SU-DHL-6 (cell line): ENCODE results near the gene TTR.

Experiments used
- H2AFZ ChIP-seq: fragments of 200-600 bp; sonication (generic); 2 replicates; pipeline ENCODE4 v1.6.1; 2014; ENCODE audit warnings: low read depth, mild to moderate bottlenecking, moderate library complexity, mixed read lengths, antibody characterized with exemption, low read length; ENCODE audit not compliant: severe bottlenecking
- H3F3A ChIP-seq: fragments of 200-600 bp; shearing (Covaris generic); 2 replicates; pipeline ENCODE4 v1.6.0; 2016; ENCODE audit warnings: antibody characterized with exemption, mild to moderate bottlenecking; ENCODE audit not compliant: insufficient read depth
- H3K27ac ChIP-seq: fragments of 200-600 bp; sonication (generic); 2 replicates; pipeline ENCODE4 v1.5.1; 2016; ENCODE audit warnings: low read depth, mild to moderate bottlenecking, low read length, moderate library complexity, mixed read lengths
- H3K27me3 ChIP-seq: fragments of 200-600 bp; sonication (generic), shearing (Covaris generic); 2 replicates; pipeline ENCODE4 v1.6.0; 2014; ENCODE audit warnings: mild to moderate bottlenecking, low read length
- H3K36me3 ChIP-seq: fragments of 200-600 bp; sonication (generic); 2 replicates; pipeline ENCODE4 v1.6.1; 2014; ENCODE audit warnings: mild to moderate bottlenecking, low read length, mixed read lengths
- H3K4me2 ChIP-seq: fragments of 300-600, 200-600 bp; shearing (Covaris generic), sonication (generic); 2 replicates; pipeline ENCODE4 v1.6.0; 2014; ENCODE audit warnings: low read length, low read depth, mild to moderate bottlenecking; ENCODE audit not compliant: poor library complexity, severe bottlenecking
- H3K4me3 ChIP-seq: fragments of 200-600 bp; sonication (generic); 2 replicates; pipeline ENCODE4 v1.5.1; 2014; ENCODE audit warnings: antibody characterized with exemption, low read length, mild to moderate bottlenecking, mixed read lengths; ENCODE audit not compliant: insufficient read depth, poor library complexity, severe bottlenecking
- H3K79me2 ChIP-seq: fragments of 200-600 bp; sonication (generic); 2 replicates; pipeline ENCODE4 v1.6.1; 2014; ENCODE audit warnings: mild to moderate bottlenecking, low read length, moderate library complexity; ENCODE audit not compliant: insufficient read depth
- H3K9ac ChIP-seq: fragments of 200-600 bp; sonication (generic); 2 replicates; pipeline ENCODE4 v1.7.0; 2014; ENCODE audit warnings: mild to moderate bottlenecking, low read length
- H3K9me2 ChIP-seq: fragments of 200-600 bp; sonication (generic); replicated peaks from 2 replicates; pipeline ENCODE4 v1.6.1; 2014; ENCODE audit warnings: low read length; ENCODE audit not compliant: insufficient read depth
- H3K9me3 ChIP-seq: fragments of 200-600 bp; sonication (generic); 2 replicates; pipeline ENCODE4 v1.6.1; 2014; ENCODE audit warnings: low read length, mixed read lengths; ENCODE audit not compliant: insufficient read depth
- H4K20me1 ChIP-seq: fragments of 200-600 bp; sonication (generic); 2 replicates; pipeline ENCODE4 v1.6.1; 2014; ENCODE audit warnings: low read depth, mild to moderate bottlenecking, antibody characterized with exemption, low read length, moderate library complexity, mixed read lengths
- CTCF ChIP-seq: fragments of 200-600 bp; sonication (generic); IDR thresholded peaks from one replicate; pipeline ENCODE4 v1.5.1; 2017; ENCODE audit warnings: antibody characterized with exemption, mild to moderate bottlenecking, low read length, moderate library complexity; ENCODE audit not compliant: insufficient read depth, poor library complexity, severe bottlenecking
- EZH2phosphoT487 ChIP-seq: fragments of 200-600 bp; sonication (generic), shearing (Covaris generic); conservative IDR thresholded peaks from 2 replicates; pipeline ENCODE4 v1.6.1; 2018; ENCODE audit warnings: mild to moderate bottlenecking, antibody characterized with exemption, low read length, moderate library complexity, mixed read lengths

TTR gene

GRCh38 chr18:31577195-31577594 lies 14.5 kb upstream of the TTR start:
- H4K20me1 ChIP-seq: no peaks in the 10 kb centered on the region
- H3K79me2 ChIP-seq: no peaks in the 10 kb centered on the region
- no peaks in the 10 kb centered on the region for H3K36me3 ChIP-seq
- TF ChIP-seq CTCF: no peak
- no peak for TF ChIP-seq EZH2phosphoT487
- no peaks in the 10 kb centered on the region for H3K9me2 ChIP-seq
- no peak overlapping the region for H3K4me3 ChIP-seq
- no peaks in the 10 kb centered on the region for H3K9me3 ChIP-seq
- no peak overlapping the region for H3K27ac ChIP-seq
- no peaks in the 10 kb centered on the region for H3F3A ChIP-seq
- no peaks in the 10 kb centered on the region for H3K27me3 ChIP-seq
- H2AFZ ChIP-seq: no peak overlapping the region
- no peak overlapping the region for H3K9ac ChIP-seq
- H3K4me2 ChIP-seq: no peak overlapping the region

- Histone ChIP-seq H3K36me3 (no peaks in the 10 kb centered on the region), H3K79me2 (no peaks in the 10 kb centered on the region), H3K27ac (no peak overlapping the region), H4K20me1 (no peaks in the 10 kb centered on the region), H3K4me2 (no peak overlapping the region), H3K27me3 (no peaks in the 10 kb centered on the region), H2AFZ (no peak overlapping the region), H3K9me3 (no peaks in the 10 kb centered on the region), H3K9me2 (no peaks in the 10 kb centered on the region), H3K4me3 (no peak overlapping the region), H3F3A (no peaks in the 10 kb centered on the region), H3K9ac (no peak overlapping the region)
- TF ChIP-seq EZH2phosphoT487 (no peak), CTCF (no peak)
Observed at GRCh38 chr18:31578126-31578525, 13.6 kb upstream of the TTR start.

- Histone ChIP-seq H3K4me2 (no peak overlapping the region), H3K9ac (no peak overlapping the region), H3K4me3 (no peak overlapping the region), H3K79me2 (no peaks in the 10 kb centered on the region), H3F3A (no peaks in the 10 kb centered on the region), H4K20me1 (no peaks in the 10 kb centered on the region), H2AFZ (no peak overlapping the region), H3K27ac (no peak overlapping the region), H3K27me3 (no peaks in the 10 kb centered on the region), H3K9me2 (no peaks in the 10 kb centered on the region), H3K9me3 (no peaks in the 10 kb centered on the region), H3K36me3 (no peaks in the 10 kb centered on the region)
- TF ChIP-seq CTCF (no peak), EZH2phosphoT487 (no peak)
Observed at GRCh38 chr18:31579375-31579774, 12.3 kb upstream of the TTR start.
